ENCODE results near the gene KLF3.
A peak's percentile ranks its signal among the peaks of the same experiment; 100 is the strongest.

Gene KLF3

DNA sequence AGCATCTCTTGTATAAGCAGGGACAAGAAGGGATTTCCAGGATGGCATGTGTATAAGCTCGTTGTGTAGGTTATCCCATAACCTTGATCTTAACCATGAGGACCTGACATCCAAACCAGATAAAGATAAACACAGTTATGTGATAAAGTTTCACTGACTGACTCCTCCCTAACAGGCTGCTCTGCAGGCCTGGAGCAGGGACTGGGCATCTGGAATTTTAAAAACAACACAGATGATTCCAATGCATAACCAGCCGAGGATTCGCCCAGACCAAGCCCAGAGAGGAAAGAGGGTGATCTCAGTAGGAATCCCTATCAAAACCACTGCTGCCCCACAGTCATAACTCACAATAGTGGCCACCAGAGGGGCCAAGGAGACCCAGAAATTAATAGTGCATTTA is 22.7 kb downstream of the KLF3 start:
- TF ChIP-seq GATA1 (IDR thresholded peaks at IDR 0.05; ENCODE audit: low read depth, low read length) (no peak), POLR2A (IDR thresholded peaks at IDR 0.05; ENCODE audit: low read length) (no peak)
- no peak for DNase-seq

DNA sequence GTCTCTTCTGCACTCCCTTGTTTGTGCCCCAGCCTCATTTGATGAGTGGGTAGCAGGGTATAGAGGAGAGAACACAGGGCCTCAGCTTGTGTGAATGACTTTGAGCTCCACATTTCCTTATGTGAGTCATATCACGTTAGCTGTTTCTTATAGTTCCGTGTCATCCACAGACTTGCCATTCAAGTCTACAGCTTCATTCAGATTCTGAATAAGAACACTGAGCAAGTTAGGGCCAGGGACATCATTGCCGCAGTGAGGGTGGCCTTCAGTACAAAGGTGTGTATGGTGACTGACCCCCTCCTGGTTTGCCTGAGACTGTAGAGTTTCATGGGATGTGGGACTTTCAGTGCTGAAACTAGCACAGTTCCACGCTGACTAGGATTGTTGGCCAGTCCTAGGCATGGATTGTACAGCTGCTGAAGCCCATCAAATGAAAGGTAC is 23.6 kb downstream of the KLF3 start:
- no peak for DNase-seq
- TF ChIP-seq GATA1 (IDR thresholded peaks at IDR 0.05; ENCODE audit: low read depth, low read length) (no peak), POLR2A (IDR thresholded peaks at IDR 0.05; ENCODE audit: low read length) (no peak)

DNA sequence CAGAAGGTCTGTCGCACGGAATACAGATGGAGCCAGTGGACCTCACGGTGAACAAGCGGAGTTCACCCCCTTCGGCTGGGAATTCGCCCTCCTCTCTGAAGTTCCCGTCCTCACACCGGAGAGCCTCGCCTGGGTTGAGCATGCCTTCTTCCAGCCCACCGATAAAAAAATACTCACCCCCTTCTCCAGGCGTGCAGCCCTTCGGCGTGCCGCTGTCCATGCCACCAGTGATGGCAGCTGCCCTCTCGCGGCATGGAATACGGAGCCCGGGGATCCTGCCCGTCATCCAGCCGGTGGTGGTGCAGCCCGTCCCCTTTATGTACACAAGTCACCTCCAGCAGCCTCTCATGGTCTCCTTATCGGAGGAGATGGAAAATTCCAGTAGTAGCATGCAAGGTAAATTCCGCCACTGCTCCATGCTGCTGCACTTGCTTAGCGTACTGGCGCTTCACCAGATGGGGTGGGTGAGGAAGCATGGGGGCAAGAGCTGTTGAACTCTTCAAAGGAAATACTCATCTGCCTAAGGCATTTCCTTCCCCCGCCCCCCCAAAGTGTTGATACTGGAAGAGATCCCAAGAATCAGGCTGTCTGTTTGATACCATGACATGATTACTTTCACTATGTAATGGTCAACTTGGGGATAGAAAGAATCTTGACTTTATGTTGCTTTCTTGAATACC is 24.8 kb downstream of the KLF3 start:
- no peak for DNase-seq
- no peak for TF ChIP-seq GATA1 (IDR thresholded peaks at IDR 0.05; ENCODE audit: low read depth, low read length)
- no peak for TF ChIP-seq POLR2A (IDR thresholded peaks at IDR 0.05; ENCODE audit: low read length)

DNA sequence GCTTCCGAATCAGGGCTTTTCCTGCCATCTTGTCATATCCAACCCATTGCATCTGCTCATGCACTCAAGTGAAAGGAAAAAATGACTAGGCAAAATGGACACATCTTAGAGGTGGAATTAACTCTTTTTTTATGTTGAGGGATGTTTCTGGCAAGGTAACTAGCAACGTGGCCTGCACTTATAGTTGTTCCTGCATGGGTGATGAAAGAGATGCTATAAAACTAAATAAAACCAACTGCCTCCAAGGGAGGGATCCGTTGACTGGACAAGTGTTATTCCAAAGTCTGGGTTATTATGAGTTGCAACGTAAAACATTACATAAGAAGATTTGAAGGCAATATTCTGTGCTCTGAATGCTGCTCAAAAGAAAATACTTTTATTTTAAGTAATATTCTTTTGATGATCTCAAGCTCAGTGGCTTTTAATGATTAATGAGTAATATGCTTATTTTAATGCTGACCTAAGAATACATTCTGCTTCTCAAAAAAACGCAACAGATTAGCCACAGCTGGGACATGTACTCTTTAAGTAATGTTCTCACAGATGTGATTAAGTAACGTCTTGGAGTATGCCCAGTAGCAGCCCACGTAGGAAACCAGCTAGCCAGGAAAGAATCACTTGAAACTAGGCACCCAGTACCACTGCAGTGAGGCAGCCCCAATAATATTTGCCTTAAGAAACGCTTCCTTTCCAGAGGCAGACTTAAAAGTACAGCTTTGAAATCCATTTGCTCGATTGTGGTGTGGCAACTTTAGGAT is 27.4 kb downstream of the KLF3 start:
- DNase-seq = peak in 1 of 2 experiments; percentile 37
- TF ChIP-seq GATA1 (IDR thresholded peaks at IDR 0.05; ENCODE audit: low read depth, low read length) (no peak), POLR2A (IDR thresholded peaks at IDR 0.05; ENCODE audit: low read length) (no peak)

DNA sequence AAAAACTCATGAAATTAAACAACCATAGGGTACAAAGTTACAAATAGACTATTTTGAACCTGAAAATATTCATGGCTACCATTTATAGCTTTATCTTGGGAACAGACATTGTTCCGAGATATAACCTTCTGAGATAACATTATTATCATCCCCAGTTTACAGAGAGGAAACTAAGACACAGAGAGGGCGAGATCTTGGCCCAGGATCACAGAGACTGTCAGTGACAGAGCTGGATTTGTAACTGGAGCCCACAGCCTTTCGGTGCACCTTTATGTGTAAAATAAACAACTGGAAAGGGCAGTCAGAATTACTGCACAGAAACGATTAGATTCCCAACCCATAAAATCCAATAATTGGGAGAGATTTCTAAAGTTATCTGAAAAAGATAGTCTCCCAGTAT is 28.4 kb downstream of the KLF3 start:
- no peak for TF ChIP-seq GATA1 (IDR thresholded peaks at IDR 0.05; ENCODE audit: low read depth, low read length)
- no peak for TF ChIP-seq POLR2A (IDR thresholded peaks at IDR 0.05; ENCODE audit: low read length)
- DNase-seq = no peak

DNA sequence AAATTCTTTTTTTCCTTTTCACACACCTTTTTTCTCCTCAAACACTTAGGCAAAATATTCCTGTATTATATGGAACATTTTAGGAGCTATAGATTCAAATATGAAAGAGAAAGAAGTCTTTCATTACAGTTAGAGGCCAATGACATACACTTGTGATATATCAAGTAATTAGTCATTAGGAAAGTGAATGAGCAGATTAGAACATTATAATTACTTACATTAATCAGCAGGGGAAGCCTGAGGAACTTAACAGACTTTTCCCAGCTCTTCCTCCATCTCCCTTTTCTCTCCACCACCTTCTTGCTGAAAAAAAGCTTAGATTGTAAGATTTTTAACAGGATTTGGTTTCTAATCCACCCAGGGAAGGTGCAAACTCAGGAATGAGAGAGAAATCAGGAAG is 29.6 kb downstream of the KLF3 start:
- DNase-seq = no peak
- TF ChIP-seq POLR2A (IDR thresholded peaks at IDR 0.05; ENCODE audit: low read length) (no peak), GATA1 (IDR thresholded peaks at IDR 0.05; ENCODE audit: low read depth, low read length) (no peak)

DNA sequence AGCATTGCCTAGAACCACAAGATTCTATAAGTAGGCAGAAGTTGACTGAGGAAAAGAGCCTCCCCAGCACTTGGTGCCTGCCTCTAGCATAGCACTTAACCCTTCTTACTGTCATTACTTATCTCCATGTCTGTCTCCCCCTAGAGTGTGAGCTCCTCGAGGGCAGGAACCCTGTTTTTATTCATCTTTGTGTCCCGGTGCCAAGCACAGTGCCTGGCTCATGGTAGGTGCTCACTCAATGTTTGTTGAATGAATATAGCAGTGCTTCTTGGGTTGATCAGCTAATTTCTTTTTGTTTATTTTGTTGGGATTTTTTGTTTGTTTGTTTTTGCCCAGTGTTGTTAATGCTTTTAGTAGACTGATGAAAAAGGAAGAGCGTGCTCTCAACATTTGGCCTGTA is 30.3 kb downstream of the KLF3 start:
- DNase-seq = peak in 1 of 2 experiments; percentile 23
- TF ChIP-seq POLR2A (IDR thresholded peaks at IDR 0.05; ENCODE audit: low read length) (no peak), GATA1 (IDR thresholded peaks at IDR 0.05; ENCODE audit: low read depth, low read length) (no peak)

- DNase-seq = peak; percentile 45
- no peak for TF ChIP-seq POLR2A (IDR thresholded peaks at IDR 0.05; ENCODE audit: low read length)
- no peak for TF ChIP-seq GATA1 (IDR thresholded peaks at IDR 0.05; ENCODE audit: low read depth, low read length)
Measured at GRCh38 chr4:38695809-38696208, 31.8 kb downstream of the KLF3 start.

DNA sequence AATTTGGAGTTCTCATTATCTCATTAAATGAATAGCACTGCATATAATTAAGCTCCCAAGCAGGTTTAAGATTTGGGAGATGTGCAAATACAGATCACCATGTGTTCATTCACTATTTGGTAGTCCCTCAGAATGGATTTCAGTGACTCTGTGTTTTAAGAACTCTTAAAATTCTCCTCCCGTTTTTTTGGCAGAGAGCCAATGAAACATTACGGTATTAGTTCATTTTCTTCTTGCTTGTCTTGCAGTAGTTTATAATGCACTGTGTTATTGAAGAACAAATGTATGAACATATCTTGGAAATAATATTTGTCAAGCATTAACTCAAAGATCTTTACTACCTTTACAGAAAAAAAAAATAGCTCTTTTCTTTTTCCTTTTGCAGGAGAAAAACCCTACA is 32.7 kb downstream of the KLF3 start:
- peak; percentile 18 to 57 for DNase-seq
- no peak for TF ChIP-seq GATA1 (IDR thresholded peaks at IDR 0.05; ENCODE audit: low read depth, low read length)
- no peak for TF ChIP-seq POLR2A (IDR thresholded peaks at IDR 0.05; ENCODE audit: low read length)

DNA sequence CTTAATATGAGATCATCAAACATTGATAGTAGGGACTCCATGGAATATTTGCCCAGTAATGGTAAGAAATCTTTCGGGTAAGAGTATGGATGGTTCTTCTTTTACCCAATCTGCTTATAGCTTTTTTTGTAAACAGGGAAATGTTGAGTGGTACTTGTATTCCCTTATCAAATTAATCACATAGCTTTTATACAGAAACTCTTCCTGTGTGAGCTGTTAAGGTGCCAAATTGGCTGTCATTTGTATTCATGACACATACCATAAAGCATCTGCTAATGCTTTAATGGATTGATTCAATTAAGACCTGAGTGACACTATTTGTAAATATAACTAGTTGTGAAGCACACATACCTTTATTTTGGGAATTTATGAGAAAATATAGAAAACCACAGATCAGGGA is 34.2 kb downstream of the KLF3 start:
- no peak for TF ChIP-seq GATA1 (IDR thresholded peaks at IDR 0.05; ENCODE audit: low read depth, low read length)
- TF ChIP-seq POLR2A (IDR thresholded peaks at IDR 0.05; ENCODE audit: low read length) = no peak
- DNase-seq = no peak

DNA sequence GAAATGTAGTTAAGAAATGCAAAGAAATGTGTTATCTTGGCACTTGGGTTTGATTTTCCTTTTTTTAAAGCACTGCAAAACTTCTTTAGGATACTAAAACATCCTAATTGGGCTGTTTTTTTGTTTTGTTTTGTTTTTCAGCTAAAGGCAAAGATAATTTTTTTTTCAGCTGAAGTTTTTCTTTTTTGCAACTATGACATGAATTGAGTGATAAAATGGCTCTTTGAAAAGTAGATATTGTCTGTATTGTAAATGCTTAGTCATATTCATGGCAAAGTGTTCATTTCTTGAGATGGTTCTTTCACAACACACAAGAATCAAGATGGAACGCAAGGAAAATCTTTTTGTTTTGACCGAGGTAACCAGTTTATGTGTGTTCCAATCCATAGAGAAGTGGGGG is 35.1 kb downstream of the KLF3 start:
- TF ChIP-seq GATA1 (IDR thresholded peaks at IDR 0.05; ENCODE audit: low read depth, low read length) = no peak
- no peak for TF ChIP-seq POLR2A (IDR thresholded peaks at IDR 0.05; ENCODE audit: low read length)
- DNase-seq = no peak

- no peak for DNase-seq
- TF ChIP-seq GATA1 (IDR thresholded peaks at IDR 0.05; ENCODE audit: low read depth, low read length) (no peak), POLR2A (IDR thresholded peaks at IDR 0.05; ENCODE audit: low read length) (no peak)
Measured at GRCh38 chr4:38703635-38704034, 39.6 kb downstream of the KLF3 start.

DNA sequence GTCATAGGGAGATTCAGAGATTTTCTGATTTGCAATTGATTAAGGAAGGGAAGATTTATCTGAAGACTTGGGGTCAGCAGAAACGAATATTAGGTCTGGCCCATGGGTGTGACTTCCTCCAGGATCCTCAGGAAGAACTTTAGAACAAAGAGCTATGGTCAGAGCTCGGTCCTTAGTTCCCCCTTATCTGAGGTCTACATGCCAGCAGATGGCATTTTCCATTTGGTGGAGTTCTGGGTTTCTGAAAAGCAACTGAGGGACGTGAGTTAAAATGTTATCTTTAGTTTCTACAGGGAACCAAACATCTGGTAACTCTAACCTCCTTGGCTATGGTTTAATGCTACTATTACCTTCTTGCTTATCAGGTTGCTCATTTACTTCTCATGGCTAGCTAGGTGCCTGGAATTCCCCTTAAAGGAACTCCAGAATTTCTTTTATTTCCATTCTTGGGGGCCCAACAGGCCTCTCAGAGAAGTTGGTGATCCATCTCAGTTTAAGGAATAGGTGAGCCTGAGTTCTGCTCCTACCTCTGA is 40.7 kb downstream of the KLF3 start:
- peak in 1 of 2 experiments; percentile 19 for DNase-seq
- TF ChIP-seq POLR2A (IDR thresholded peaks at IDR 0.05; ENCODE audit: low read length) (no peak), GATA1 (IDR thresholded peaks at IDR 0.05; ENCODE audit: low read depth, low read length) (no peak)

GRCh38 chr4:38706301-38706700 is 42.3 kb downstream of the KLF3 start:
- no peak for TF ChIP-seq POLR2A (IDR thresholded peaks at IDR 0.05; ENCODE audit: low read length)
- no peak for DNase-seq

GRCh38 chr4:38710053-38710452 is 46.1 kb downstream of the KLF3 start:
- TF ChIP-seq POLR2A (IDR thresholded peaks at IDR 0.05; ENCODE audit: low read length) = no peak
- no peak for TF ChIP-seq GATA1 (IDR thresholded peaks at IDR 0.05; ENCODE audit: low read depth, low read length)
- no peak for DNase-seq

Data from erythroblast (primary cell).